ENCODE measurements around the gene YES1.
"Not testable (repeated sequence)": the region's sequence is repeated elsewhere in the genome, so short reads cannot be mapped to it uniquely, and the experiment has no call there.

The YES1 gene

DNA sequence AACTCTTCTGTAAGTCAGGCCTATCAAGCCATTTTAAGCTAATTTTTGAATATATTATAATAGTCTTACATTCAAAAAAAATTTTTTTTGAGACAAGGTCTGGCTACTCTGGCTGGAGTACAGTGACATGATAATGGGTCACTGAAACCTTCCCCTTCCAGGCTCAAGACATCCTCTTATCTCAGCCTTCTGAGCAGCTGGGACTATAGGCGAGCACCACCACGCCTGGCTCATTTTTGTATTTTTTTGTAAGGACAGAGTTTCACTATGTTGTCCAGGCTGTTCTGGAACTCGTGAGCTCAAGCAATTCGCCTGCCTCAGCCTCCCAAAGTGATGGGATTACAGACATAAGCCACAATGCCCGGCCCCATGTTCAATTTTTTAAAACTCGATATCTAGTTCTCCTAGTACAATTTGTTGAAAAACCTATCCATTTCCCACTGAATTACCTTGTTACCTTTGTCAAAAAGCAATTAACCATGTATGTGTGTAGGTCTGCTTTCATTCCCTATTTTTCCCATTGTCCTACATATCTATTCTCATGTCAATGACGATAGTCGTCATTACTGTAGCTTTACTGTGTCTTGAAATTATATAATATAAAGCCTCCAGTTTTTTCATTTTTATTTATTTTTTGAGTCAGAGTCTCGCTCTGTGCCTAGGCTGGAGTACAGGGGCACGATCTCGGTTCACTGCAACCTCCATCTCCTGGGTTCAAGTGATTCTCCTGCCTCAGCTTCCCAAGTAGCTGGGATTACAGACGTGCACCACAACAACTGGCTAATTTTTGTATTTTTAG lies 44.8 kb downstream of the YES1 start:
- Histone ChIP-seq H3K27me3 (ENCODE audit: insufficient read depth, poor library complexity, severe bottlenecking) (no peaks in the 10 kb centered on the region), H3K27ac (replicated peaks) (no peak overlapping the region), H3K4me3 (replicated peaks; ENCODE audit: insufficient read depth, low read length) (no peak overlapping the region)
- no peak for DNase-seq (ENCODE audit: low read depth in 1 of 2, low spot score in 1 of 2)
- TF ChIP-seq SPI1 (IDR thresholded peaks at IDR 0.05; ENCODE audit: borderline replicate concordance, low read depth) = no peak
- TF ChIP-seq GABPA (IDR thresholded peaks at IDR 0.05; ENCODE audit: low read depth) = no peak
- TF ChIP-seq, protein P1, sequence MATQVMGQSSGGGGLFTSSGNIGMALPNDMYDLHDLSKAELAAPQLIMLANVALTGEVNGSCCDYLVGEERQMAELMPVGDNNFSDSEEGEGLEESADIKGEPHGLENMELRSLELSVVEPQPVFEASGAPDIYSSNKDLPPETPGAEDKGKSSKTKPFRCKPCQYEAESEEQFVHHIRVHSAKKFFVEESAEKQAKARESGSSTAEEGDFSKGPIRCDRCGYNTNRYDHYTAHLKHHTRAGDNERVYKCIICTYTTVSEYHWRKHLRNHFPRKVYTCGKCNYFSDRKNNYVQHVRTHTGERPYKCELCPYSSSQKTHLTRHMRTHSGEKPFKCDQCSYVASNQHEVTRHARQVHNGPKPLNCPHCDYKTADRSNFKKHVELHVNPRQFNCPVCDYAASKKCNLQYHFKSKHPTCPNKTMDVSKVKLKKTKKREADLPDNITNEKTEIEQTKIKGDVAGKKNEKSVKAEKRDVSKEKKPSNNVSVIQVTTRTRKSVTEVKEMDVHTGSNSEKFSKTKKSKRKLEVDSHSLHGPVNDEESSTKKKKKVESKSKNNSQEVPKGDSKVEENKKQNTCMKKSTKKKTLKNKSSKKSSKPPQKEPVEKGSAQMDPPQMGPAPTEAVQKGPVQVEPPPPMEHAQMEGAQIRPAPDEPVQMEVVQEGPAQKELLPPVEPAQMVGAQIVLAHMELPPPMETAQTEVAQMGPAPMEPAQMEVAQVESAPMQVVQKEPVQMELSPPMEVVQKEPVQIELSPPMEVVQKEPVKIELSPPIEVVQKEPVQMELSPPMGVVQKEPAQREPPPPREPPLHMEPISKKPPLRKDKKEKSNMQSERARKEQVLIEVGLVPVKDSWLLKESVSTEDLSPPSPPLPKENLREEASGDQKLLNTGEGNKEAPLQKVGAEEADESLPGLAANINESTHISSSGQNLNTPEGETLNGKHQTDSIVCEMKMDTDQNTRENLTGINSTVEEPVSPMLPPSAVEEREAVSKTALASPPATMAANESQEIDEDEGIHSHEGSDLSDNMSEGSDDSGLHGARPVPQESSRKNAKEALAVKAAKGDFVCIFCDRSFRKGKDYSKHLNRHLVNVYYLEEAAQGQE (IDR thresholded peaks at IDR 0.05; ENCODE audit: insufficient replicate concordance, low read depth) = no peak
- no peak for TF ChIP-seq POLR2AphosphoS5 (IDR thresholded peaks at IDR 0.05; ENCODE audit: low read depth)
- TF ChIP-seq, protein P2, sequence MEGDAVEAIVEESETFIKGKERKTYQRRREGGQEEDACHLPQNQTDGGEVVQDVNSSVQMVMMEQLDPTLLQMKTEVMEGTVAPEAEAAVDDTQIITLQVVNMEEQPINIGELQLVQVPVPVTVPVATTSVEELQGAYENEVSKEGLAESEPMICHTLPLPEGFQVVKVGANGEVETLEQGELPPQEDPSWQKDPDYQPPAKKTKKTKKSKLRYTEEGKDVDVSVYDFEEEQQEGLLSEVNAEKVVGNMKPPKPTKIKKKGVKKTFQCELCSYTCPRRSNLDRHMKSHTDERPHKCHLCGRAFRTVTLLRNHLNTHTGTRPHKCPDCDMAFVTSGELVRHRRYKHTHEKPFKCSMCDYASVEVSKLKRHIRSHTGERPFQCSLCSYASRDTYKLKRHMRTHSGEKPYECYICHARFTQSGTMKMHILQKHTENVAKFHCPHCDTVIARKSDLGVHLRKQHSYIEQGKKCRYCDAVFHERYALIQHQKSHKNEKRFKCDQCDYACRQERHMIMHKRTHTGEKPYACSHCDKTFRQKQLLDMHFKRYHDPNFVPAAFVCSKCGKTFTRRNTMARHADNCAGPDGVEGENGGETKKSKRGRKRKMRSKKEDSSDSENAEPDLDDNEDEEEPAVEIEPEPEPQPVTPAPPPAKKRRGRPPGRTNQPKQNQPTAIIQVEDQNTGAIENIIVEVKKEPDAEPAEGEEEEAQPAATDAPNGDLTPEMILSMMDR (IDR thresholded peaks at IDR 0.05; ENCODE audit: insufficient read depth, low read length) = no peak

DNA sequence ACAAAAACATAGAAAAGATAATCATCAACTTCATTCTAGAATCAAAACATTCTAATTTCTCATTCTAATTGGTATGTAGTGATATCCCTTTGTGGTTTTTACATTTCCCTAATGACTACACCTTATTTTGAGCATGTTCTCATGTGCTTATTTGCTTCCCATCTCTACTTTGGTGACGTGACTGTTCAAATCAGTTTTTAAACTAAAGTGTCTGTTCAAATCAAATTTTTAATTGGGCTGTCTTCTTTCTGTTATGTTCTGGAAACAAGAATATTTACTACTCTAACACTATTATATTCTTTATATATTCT lies 45.5 kb downstream of the YES1 start:
- Histone ChIP-seq H3K4me3 (replicated peaks; ENCODE audit: insufficient read depth, low read length) (no peak overlapping the region), H3K27ac (replicated peaks) (no peak overlapping the region), H3K27me3 (ENCODE audit: insufficient read depth, poor library complexity, severe bottlenecking) (no peaks in the 10 kb centered on the region)
- TF ChIP-seq, protein P2 (IDR thresholded peaks at IDR 0.05; ENCODE audit: insufficient read depth, low read length) = no peak
- TF ChIP-seq SPI1 (IDR thresholded peaks at IDR 0.05; ENCODE audit: borderline replicate concordance, low read depth) = no peak
- no peak for TF ChIP-seq GABPA (IDR thresholded peaks at IDR 0.05; ENCODE audit: low read depth)
- TF ChIP-seq POLR2AphosphoS5 (IDR thresholded peaks at IDR 0.05; ENCODE audit: low read depth) = no peak
- TF ChIP-seq, protein P1 (IDR thresholded peaks at IDR 0.05; ENCODE audit: insufficient replicate concordance, low read depth) = no peak
- no peak for DNase-seq (ENCODE audit: low read depth in 1 of 2, low spot score in 1 of 2)

DNA sequence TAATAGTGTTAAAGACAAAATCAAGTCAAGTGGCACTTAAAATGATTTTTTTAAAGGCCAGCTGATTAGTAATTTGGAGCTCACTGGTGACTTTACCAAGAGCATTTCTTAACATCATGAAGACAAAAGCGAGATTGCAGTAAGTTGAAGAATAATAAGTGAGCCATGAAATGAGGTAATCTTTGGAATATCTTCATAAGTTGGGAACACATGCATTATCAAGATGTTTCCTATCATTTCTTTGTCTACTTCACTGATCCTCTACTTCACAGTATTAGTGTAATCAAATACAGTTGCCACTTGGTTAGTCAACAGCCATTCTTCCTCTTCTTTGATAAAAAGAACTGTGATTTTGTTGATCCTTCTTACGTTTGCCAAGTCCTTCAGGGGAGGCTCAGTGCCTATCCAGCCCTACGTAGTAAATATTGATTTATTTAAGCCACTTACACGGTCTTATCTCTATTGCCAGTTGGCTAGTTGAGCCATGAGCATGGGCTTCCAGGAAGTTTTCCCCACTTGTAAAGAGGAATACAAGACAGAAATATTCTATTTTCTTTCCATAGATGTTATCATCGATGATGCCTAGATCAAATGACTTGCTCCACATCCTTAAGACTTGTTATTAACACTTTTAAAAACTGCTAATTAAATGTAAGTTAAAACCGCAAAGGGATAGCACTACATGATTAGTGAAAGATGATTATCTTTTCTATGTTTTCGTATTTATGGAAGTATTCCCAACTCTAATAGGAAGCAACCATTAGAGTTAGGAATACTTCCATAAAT lies 46.1 kb downstream of the YES1 start:
- TF ChIP-seq, protein P2 (IDR thresholded peaks at IDR 0.05; ENCODE audit: insufficient read depth, low read length) = no peak
- TF ChIP-seq SPI1 (IDR thresholded peaks at IDR 0.05; ENCODE audit: borderline replicate concordance, low read depth) (no peak), POLR2AphosphoS5 (IDR thresholded peaks at IDR 0.05; ENCODE audit: low read depth) (no peak), GABPA (IDR thresholded peaks at IDR 0.05; ENCODE audit: low read depth) (no peak)
- TF ChIP-seq, protein P1 (IDR thresholded peaks at IDR 0.05; ENCODE audit: insufficient replicate concordance, low read depth) = no peak
- no peak for DNase-seq (ENCODE audit: low read depth in 1 of 2, low spot score in 1 of 2)
- no peak overlapping the region for H3K4me3 ChIP-seq (replicated peaks; ENCODE audit: insufficient read depth, low read length)
- no peak overlapping the region for H3K27ac ChIP-seq (replicated peaks)
- no peaks in the 10 kb centered on the region for H3K27me3 ChIP-seq (ENCODE audit: insufficient read depth, poor library complexity, severe bottlenecking)

DNA sequence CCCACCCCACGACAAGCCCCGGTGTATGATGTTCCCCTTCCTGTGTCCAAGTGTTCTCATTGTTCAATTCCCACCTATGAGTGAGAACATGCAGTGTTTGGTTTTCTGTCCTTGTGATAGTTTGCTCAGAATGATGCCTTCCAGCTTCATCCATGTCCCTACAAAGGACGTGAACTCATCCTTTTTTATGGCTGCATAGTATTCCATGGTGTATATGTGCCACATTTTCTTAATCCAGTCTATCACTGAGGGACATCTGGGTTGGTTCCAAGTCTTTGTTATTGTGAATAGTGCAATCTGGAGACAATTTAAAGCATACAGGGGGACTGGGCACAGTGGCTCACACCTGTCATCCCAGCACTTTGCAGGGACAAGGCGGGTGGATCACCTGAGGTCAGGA lies 52.2 kb downstream of the YES1 start:
- H3K4me3 ChIP-seq (replicated peaks; ENCODE audit: insufficient read depth, low read length); DNase-seq (ENCODE audit: low read depth in 1 of 2, low spot score in 1 of 2); H3K27ac ChIP-seq (replicated peaks); H3K27me3 ChIP-seq (ENCODE audit: insufficient read depth, poor library complexity, severe bottlenecking): not testable (repeated sequence)
